GM13977 (cell line): ENCODE data around the gene TFF3.

Source experiments
- DNase-seq: peaks from one replicate; pipeline ENCODE4 v3.0.0; 2012; ENCODE audit warnings: low spot score
- in situ Hi-C: fragments of 300-500 bp; cut with MboI; formaldehyde crosslinking; loops from one replicate; pipeline ENCODE4 v1.12.0; 2022; ENCODE audit warnings: low sequenced_read_pairs, low pct_unique_long_range_greater_than_20kb, mixed read lengths, inconsistent platforms; ENCODE audit not compliant: unreplicated experiment
- TF ChIP-seq, protein P1 (sequence below): IDR thresholded peaks from 2 replicates; pipeline ENCODE4 v1.5.1; 2012; ENCODE audit warnings: mild to moderate bottlenecking, control low read depth; ENCODE audit not compliant: insufficient read depth; ENCODE audit errors: extremely low read depth, missing control alignments

TFF3 gene

DNA sequence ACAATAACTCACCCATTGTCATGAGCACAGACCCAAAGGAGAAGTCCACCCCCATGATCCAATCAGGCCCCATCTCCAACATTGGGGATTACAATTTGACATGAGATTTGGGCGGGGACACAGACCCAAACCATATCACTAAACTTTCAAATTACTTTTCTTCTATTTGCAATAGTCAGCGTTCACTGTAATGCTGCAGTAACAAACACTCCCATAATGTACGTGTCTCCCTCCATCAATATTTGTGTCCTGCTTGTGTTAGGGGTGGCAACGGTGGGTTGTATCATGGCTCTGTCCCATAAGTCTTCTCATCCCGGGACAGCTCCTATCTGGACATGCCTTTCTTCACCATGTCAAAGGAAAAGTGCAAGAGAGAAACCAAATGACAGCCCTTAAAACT lies 26.2 kb downstream of the TFF3 start:
- in situ Hi-C loops = no loop called here
- DNase-seq = no peak

DNA sequence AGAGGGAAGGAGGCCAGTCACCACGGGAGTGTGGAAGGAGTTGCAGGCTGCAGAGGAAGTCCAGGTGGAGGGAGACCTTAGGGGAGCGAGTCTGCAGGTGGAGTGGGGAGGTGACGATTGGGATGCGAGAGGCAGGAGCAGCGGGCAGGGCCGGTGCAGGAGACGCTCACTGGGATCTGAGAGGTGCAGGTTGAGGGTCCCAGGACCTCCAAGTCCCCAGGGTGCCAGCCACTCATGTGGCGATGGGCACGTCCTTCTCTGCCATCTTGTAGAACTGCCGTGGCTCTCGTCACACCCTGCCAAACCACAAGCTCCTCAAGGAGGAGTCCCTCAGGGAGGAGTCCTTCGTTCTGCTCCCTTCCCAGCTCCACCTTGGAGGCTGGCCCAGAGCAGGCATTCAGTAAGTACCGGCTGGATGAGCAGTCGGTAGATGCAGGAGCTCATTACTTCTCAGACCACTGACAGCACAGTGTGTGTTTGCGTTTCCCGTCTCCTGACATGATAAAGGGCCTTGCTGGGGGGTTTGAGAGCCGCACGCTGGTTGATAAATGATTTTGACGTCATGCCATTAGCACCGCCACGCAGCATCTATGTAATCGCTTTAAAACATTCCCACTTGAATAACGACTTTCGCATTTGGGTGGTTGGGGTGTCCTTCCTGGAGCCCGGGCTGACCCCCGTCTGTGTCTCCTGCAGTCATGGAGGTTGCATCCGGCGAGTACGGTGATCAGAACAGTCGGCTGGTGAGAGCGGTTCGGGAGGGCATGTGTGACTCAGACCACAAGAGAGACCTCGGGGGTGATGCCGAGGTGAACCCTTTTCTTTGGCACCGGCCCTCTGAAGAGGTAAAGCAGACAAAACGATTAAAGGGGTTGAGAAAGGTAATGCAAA lies 27.8 kb downstream of the TFF3 start:
- in situ Hi-C loops = no loop called here
- TF ChIP-seq, protein P1, sequence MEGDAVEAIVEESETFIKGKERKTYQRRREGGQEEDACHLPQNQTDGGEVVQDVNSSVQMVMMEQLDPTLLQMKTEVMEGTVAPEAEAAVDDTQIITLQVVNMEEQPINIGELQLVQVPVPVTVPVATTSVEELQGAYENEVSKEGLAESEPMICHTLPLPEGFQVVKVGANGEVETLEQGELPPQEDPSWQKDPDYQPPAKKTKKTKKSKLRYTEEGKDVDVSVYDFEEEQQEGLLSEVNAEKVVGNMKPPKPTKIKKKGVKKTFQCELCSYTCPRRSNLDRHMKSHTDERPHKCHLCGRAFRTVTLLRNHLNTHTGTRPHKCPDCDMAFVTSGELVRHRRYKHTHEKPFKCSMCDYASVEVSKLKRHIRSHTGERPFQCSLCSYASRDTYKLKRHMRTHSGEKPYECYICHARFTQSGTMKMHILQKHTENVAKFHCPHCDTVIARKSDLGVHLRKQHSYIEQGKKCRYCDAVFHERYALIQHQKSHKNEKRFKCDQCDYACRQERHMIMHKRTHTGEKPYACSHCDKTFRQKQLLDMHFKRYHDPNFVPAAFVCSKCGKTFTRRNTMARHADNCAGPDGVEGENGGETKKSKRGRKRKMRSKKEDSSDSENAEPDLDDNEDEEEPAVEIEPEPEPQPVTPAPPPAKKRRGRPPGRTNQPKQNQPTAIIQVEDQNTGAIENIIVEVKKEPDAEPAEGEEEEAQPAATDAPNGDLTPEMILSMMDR = no peak
- no peak for DNase-seq

More for the DNA sequence above, 26.2 kb downstream of the TFF3 start:
- TF ChIP-seq, protein P1 = no peak

DNA sequence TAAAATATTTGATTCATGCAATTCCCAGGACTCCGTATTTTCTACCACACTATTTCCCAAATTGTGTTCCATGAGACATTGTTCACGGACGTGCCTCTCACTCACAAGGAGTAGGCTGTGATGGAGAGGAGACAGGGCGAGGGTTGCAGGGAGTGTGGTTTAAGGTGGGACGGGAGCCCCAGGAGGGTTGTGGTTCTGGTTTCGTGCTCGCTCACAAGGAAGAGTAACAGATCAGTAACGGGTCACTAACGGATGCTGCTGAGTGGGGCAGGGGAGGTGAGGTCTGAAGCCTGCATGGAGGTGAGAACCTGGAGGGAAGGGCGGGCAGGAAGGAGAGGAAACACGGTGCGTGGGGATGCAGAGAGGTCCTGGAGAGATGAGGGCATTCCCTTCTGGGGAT lies 28.8 kb downstream of the TFF3 start:
- in situ Hi-C loops = no loop called here

DNA sequence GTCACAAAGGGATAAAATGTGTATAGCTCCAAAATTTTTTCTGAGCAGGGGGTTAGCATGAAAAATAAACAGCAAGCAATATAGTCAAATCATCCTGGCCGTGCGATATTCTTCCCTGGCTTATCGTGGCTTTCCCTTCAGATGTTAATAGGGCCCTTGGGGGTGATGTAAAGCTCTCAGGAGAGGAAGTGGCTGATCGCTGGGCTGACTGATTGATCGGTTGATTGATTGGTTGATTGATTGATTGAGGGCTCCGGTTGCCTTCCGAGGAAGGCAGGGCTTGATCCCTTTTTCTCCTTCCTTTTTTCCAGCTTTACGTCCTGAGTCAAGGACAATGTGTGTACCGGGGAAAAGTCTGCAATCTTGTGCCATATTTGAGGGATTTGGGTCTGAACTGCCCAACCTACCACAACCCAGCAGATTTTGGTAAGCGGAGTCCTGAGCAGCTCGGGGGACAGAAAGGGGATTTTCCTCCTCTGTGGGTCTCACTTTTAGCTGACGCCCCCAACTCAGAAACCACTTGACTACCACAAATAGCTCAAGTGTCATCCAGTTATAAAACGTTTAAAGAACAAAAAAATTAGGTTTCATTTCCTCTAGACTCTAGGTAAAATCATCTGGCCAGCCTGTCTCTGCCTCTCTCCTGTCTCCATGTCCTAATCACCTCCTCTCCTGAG lies 29.5 kb downstream of the TFF3 start:
- peak; percentile 65 for DNase-seq
- in situ Hi-C loops = no loop called here
- TF ChIP-seq, protein P1 = no peak

More for the DNA sequence above, 28.8 kb downstream of the TFF3 start:
- TF ChIP-seq, protein P1 = no peak
- DNase-seq = peak; percentile 58

DNA sequence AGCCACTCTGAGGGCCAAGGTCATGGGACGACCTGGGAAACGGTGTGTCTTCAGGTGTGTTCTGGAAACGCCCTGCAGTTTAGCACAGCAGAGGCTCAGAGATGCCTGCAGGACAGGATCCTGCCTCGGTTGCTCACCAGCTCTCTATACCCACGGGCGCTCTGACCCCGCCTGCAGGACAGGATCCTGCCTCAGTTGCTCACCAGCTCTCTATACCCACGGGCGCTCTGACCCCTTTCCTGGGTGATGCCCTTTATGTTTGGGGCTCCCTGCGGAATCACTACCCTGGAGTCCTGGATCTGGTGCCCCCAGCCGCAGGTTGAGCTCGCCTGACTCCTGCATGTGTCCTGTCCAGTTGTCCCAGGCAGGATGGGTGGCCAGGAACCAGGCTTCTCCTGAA lies 32.5 kb downstream of the TFF3 start:
- no peak for DNase-seq

DNA sequence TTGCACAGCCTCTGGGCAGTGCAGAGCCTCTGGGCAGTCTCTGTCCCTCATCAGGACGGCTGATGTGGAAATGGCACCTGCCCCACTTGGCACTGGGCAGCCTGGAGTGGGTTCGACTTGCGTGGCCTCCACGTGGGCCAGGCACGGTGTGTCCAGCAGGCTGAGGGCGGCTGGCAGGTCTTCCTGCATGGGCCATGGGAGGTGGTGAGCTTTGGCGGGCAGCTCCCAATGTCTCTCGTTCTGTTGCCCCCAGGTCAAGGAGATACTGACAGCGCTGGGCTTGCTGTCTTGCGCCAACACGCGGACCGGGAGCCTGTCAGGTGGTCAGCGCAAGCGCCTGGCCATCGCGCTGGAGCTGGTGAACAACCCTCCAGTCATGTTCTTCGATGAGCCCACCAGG lies 33.2 kb downstream of the TFF3 start:
- TF ChIP-seq, protein P1 = no peak
- in situ Hi-C loops = no loop called here
- no peak for DNase-seq

More for the DNA sequence above, 32.5 kb downstream of the TFF3 start:
- in situ Hi-C loops = no loop called here
- TF ChIP-seq, protein P1 = no peak
